Measurements from ENCODE around the gene PDLIM5.

The PDLIM5 gene

GRCh38 chr4:94562285-94562684 lies 110.5 kb downstream of the PDLIM5 start:
- no peak for DNase-seq

- no peak for DNase-seq
These were observed 112.5 kb downstream of the PDLIM5 start for GRCh38 chr4:94564252-94564651.

GRCh38 chr4:94566420-94566819 lies 114.7 kb downstream of the PDLIM5 start:
- no peak for DNase-seq

- DNase-seq = no peak
These were observed 116.1 kb downstream of the PDLIM5 start for GRCh38 chr4:94567811-94568210.

GRCh38 chr4:94570558-94570957 lies 118.8 kb downstream of the PDLIM5 start:
- DNase-seq = no peak

GRCh38 chr4:94571298-94571697 lies 119.6 kb downstream of the PDLIM5 start:
- DNase-seq = no peak

GRCh38 chr4:94571715-94572114 lies 120.0 kb downstream of the PDLIM5 start:
- no peak for DNase-seq

- no peak for DNase-seq
These were observed 122.3 kb downstream of the PDLIM5 start for GRCh38 chr4:94574050-94574449.

GRCh38 chr4:94574616-94575015 lies 122.9 kb downstream of the PDLIM5 start:
- no peak for DNase-seq

- no peak for DNase-seq
These were observed 123.9 kb downstream of the PDLIM5 start for GRCh38 chr4:94575652-94576051.

- no peak for DNase-seq
These were observed 124.5 kb downstream of the PDLIM5 start for GRCh38 chr4:94576210-94576609.

- peak; percentile 62 for DNase-seq
These were observed 125.4 kb downstream of the PDLIM5 start for GRCh38 chr4:94577136-94577535.

GRCh38 chr4:94578195-94578594 lies 126.5 kb downstream of the PDLIM5 start:
- no peak for DNase-seq

GRCh38 chr4:94581766-94582165 lies 130.0 kb downstream of the PDLIM5 start:
- DNase-seq = no peak

- DNase-seq = no peak
These were observed 130.8 kb downstream of the PDLIM5 start for GRCh38 chr4:94582517-94582916.

- DNase-seq = no peak
These were observed 132.3 kb downstream of the PDLIM5 start for GRCh38 chr4:94583914-94584641.

- no peak for DNase-seq
These were observed 137.4 kb downstream of the PDLIM5 start for GRCh38 chr4:94588896-94589693.

- no peak for DNase-seq
These were observed 138.8 kb downstream of the PDLIM5 start for GRCh38 chr4:94590493-94590892.

GRCh38 chr4:94591289-94591688 lies 139.5 kb downstream of the PDLIM5 start:
- DNase-seq = no peak

GRCh38 chr4:94595013-94595412 lies 143.3 kb downstream of the PDLIM5 start:
- no peak for DNase-seq

- DNase-seq = peak; percentile 36
These were observed 144.2 kb downstream of the PDLIM5 start for GRCh38 chr4:94595880-94596483.

- DNase-seq = no peak
These were observed 147.0 kb downstream of the PDLIM5 start for GRCh38 chr4:94598758-94599157.

- no peak for DNase-seq
These were observed 151.5 kb downstream of the PDLIM5 start for GRCh38 chr4:94603170-94603747.

Measured in NCI-H2029 treated with DMSO at 0.1 percent for 48 hours (cell line).